22Rv1 (cell line): Measurements from ENCODE around the gene MOCS2.

Experiments used
- CTCF ChIP-seq: fragments of 450-650 bp; IDR thresholded peaks from 2 replicates; pipeline ENCODE4 v1.5.1; 2017; ENCODE audit warnings: mild to moderate bottlenecking
- ZFX ChIP-seq: fragments of 450-650 bp; IDR thresholded peaks from 2 replicates; pipeline ENCODE4 v1.6.1; 2017; ENCODE audit warnings: antibody characterized with exemption, borderline replicate concordance

- TF ChIP-seq CTCF = no peak
- TF ChIP-seq ZFX = no peak
Measured at GRCh38 chr5:53063791-53064190, 45.8 kb downstream of the MOCS2 start.
